ENCODE measurements around the gene USP13. TPM values are rescaled to one million over a fixed set of nuclear protein-coding genes. Genes with fewer than 3 reads are reported as not detected.
A peak's percentile ranks its signal among the peaks of the same experiment; 100 is the strongest.

USP13 gene
- polyA plus RNA-seq, 6 donors from 2014 or later = 4.9 to 18.5 (median 8.3) TPM

GRCh38 chr3:179735321-179735720 lies 82.5 kb downstream of the USP13 start:
- H3K4me1 Mint-ChIP-seq = peaks cover 0 to 2% (median 0%) of the 10 kb centered on the region in 3 donors
- H3K4me3 Mint-ChIP-seq = no peak overlapping the region
- H3K9me3 Mint-ChIP-seq = no peaks in the 10 kb centered on the region
- no peak overlapping the region for H3K27ac Mint-ChIP-seq
- no peak for DNase-seq
- peaks cover 14 to 22% of the 10 kb centered on the region in 2 donors for H3K36me3 Mint-ChIP-seq
- no peaks in the 10 kb centered on the region for H3K27me3 Mint-ChIP-seq
- ATAC-seq (ENCODE audit: low read depth in 2 of 2) = no peak

- Mint-ChIP-seq H3K27me3 (no peaks in the 10 kb centered on the region), H3K4me1 (peaks cover 0 to 4% (median 0%) of the 10 kb centered on the region in 3 donors), H3K9me3 (no peaks in the 10 kb centered on the region), H3K27ac (no peak overlapping the region), H3K36me3 (peaks cover 24 to 26% of the 10 kb centered on the region in 2 donors), H3K4me3 (no peak overlapping the region)
- no peak for DNase-seq
- no peak for ATAC-seq (ENCODE audit: low read depth in 2 of 2)
Measured at GRCh38 chr3:179738998-179739397, 86.2 kb downstream of the USP13 start.

- H3K36me3 Mint-ChIP-seq = peaks cover 24 to 25% of the 10 kb centered on the region in 2 donors
- H3K27ac Mint-ChIP-seq = no peak overlapping the region
Measured at GRCh38 chr3:179739816-179740594, 87.2 kb downstream of the USP13 start.

GRCh38 chr3:179743913-179744312 lies 91.1 kb downstream of the USP13 start:
- no peak overlapping the region for H3K27ac Mint-ChIP-seq
- no peak for ATAC-seq (ENCODE audit: low read depth in 2 of 2)
- H3K4me3 Mint-ChIP-seq = no peak overlapping the region
- peaks cover 25 to 29% of the 10 kb centered on the region in 2 donors for H3K36me3 Mint-ChIP-seq
- DNase-seq = no peak
- no peaks in the 10 kb centered on the region for H3K27me3 Mint-ChIP-seq
- no peaks in the 10 kb centered on the region for H3K9me3 Mint-ChIP-seq
- H3K4me1 Mint-ChIP-seq = peaks cover 0 to 4% (median 0%) of the 10 kb centered on the region in 3 donors

More at GRCh38 chr3:179739816-179740594, 87.2 kb downstream of the USP13 start:
- peaks cover 0 to 4% (median 0%) of the 10 kb centered on the region in 3 donors for H3K4me1 Mint-ChIP-seq
- H3K4me3 Mint-ChIP-seq = no peak overlapping the region
- no peaks in the 10 kb centered on the region for H3K9me3 Mint-ChIP-seq
- DNase-seq = no peak
- no peak for ATAC-seq (ENCODE audit: low read depth in 2 of 2)
- no peaks in the 10 kb centered on the region for H3K27me3 Mint-ChIP-seq

- DNase-seq (no peak), ATAC-seq (ENCODE audit: low read depth in 2 of 2) (no peak)
- H3K36me3 Mint-ChIP-seq = peaks cover 25 to 29% of the 10 kb centered on the region in 2 donors
- no peaks in the 10 kb centered on the region for H3K9me3 Mint-ChIP-seq
- H3K27me3 Mint-ChIP-seq = no peaks in the 10 kb centered on the region
- no peak overlapping the region for H3K4me3 Mint-ChIP-seq
- H3K4me1 Mint-ChIP-seq = peaks cover 0 to 4% (median 0%) of the 10 kb centered on the region in 3 donors
- no peak overlapping the region for H3K27ac Mint-ChIP-seq
Measured at GRCh38 chr3:179744667-179745066, 91.8 kb downstream of the USP13 start.

GRCh38 chr3:179745079-179745478 lies 92.2 kb downstream of the USP13 start:
- DNase-seq = no peak
- H3K4me1 Mint-ChIP-seq = peaks cover 0 to 4% (median 0%) of the 10 kb centered on the region in 3 donors
- no peaks in the 10 kb centered on the region for H3K27me3 Mint-ChIP-seq
- no peaks in the 10 kb centered on the region for H3K9me3 Mint-ChIP-seq
- H3K4me3 Mint-ChIP-seq = no peak overlapping the region
- no peak for ATAC-seq (ENCODE audit: low read depth in 2 of 2)
- peaks cover 25 to 28% of the 10 kb centered on the region in 2 donors for H3K36me3 Mint-ChIP-seq
- peak overlapping the region in 1 of 6 donors; percentile 64 for H3K27ac Mint-ChIP-seq

- Mint-ChIP-seq H3K9me3 (no peaks in the 10 kb centered on the region), H3K36me3 (peaks cover 22% of the 10 kb centered on the region in 2 donors), H3K4me1 (no peaks in the 10 kb centered on the region), H3K27me3 (no peaks in the 10 kb centered on the region), H3K27ac (no peak overlapping the region), H3K4me3 (no peak overlapping the region)
- ATAC-seq (ENCODE audit: low read depth in 2 of 2) = no peak
- no peak for DNase-seq
Measured at GRCh38 chr3:179745716-179746115, 92.9 kb downstream of the USP13 start.

GRCh38 chr3:179750720-179751328 lies 98.0 kb downstream of the USP13 start:
- no peaks in the 10 kb centered on the region for H3K27me3 Mint-ChIP-seq
- no peak overlapping the region for H3K4me3 Mint-ChIP-seq
- H3K36me3 Mint-ChIP-seq = peaks cover 8% of the 10 kb centered on the region in 2 donors
- ATAC-seq (ENCODE audit: low read depth in 2 of 2) (no peak), DNase-seq (no peak)
- H3K4me1 Mint-ChIP-seq = no peaks in the 10 kb centered on the region
- H3K27ac Mint-ChIP-seq = peak overlapping the region in 1 of 6 donors; percentile 49
- H3K9me3 Mint-ChIP-seq = no peaks in the 10 kb centered on the region

GRCh38 chr3:179760944-179761343 lies 108.1 kb downstream of the USP13 start:
- H3K9me3 Mint-ChIP-seq = peaks cover 0 to 6% (median 0%) of the 10 kb centered on the region in 7 donors

GRCh38 chr3:179765396-179765795 lies 112.6 kb downstream of the USP13 start:
- Mint-ChIP-seq H3K4me3 (no peak overlapping the region), H3K27me3 (no peaks in the 10 kb centered on the region), H3K4me1 (peaks cover 0 to 9% (median 5%) of the 10 kb centered on the region in 3 donors), H3K9me3 (peaks cover 0 to 2% (median 0%) of the 10 kb centered on the region in 7 donors), H3K36me3 (peaks cover 20 to 24% of the 10 kb centered on the region in 2 donors), H3K27ac (no peak overlapping the region)
- DNase-seq (no peak), ATAC-seq (ENCODE audit: low read depth in 2 of 2) (no peak)

More at GRCh38 chr3:179760944-179761343, 108.1 kb downstream of the USP13 start:
- ATAC-seq (ENCODE audit: low read depth in 2 of 2) = no peak
- H3K36me3 Mint-ChIP-seq = peaks cover 9 to 31% of the 10 kb centered on the region in 2 donors
- DNase-seq = no peak
- H3K27me3 Mint-ChIP-seq = no peaks in the 10 kb centered on the region
- no peaks in the 10 kb centered on the region for H3K4me1 Mint-ChIP-seq
- no peak overlapping the region for H3K27ac Mint-ChIP-seq
- H3K4me3 Mint-ChIP-seq = no peak overlapping the region

- H3K4me3 Mint-ChIP-seq = no peak overlapping the region
- peaks cover 14 to 18% of the 10 kb centered on the region in 2 donors for H3K36me3 Mint-ChIP-seq
- no peaks in the 10 kb centered on the region for H3K9me3 Mint-ChIP-seq
- no peaks in the 10 kb centered on the region for H3K27me3 Mint-ChIP-seq
- H3K27ac Mint-ChIP-seq = no peak overlapping the region
- peaks cover 0 to 9% (median 5%) of the 10 kb centered on the region in 3 donors for H3K4me1 Mint-ChIP-seq
- no peak for ATAC-seq (ENCODE audit: low read depth in 2 of 2)
- DNase-seq = no peak
Measured at GRCh38 chr3:179766416-179767133, 113.7 kb downstream of the USP13 start.

- no peak for ATAC-seq (ENCODE audit: low read depth in 2 of 2)
- Mint-ChIP-seq H3K9me3 (no peaks in the 10 kb centered on the region), H3K36me3 (peaks cover 6 to 14% of the 10 kb centered on the region in 2 donors), H3K27ac (no peak overlapping the region), H3K4me1 (peaks cover 0 to 9% (median 5%) of the 10 kb centered on the region in 3 donors), H3K4me3 (no peak overlapping the region), H3K27me3 (no peaks in the 10 kb centered on the region)
- no peak for DNase-seq
Measured at GRCh38 chr3:179768080-179768479, 115.2 kb downstream of the USP13 start.

- DNase-seq (no peak), ATAC-seq (ENCODE audit: low read depth in 2 of 2) (no peak)
- Mint-ChIP-seq H3K27me3 (no peaks in the 10 kb centered on the region), H3K4me3 (no peak overlapping the region), H3K4me1 (peaks cover 0 to 9% (median 5%) of the 10 kb centered on the region in 3 donors), H3K9me3 (peaks cover 0 to 4% (median 0%) of the 10 kb centered on the region in 7 donors), H3K27ac (peak overlapping the region in 4 of 6 donors; percentile 38 to 81 (median 45)), H3K36me3 (peaks cover 13 to 25% of the 10 kb centered on the region in 2 donors)
Measured at GRCh38 chr3:179769411-179770247, 116.8 kb downstream of the USP13 start.
